Kidney (tissue), 22 donors: ENCODE results near the gene BAK1. TPM values are rescaled to one million over a fixed set of nuclear protein-coding genes. Genes with fewer than 3 reads are reported as not detected.

Source experiments
- DNase-seq, 5 donors: peaks; one replicate each; pipeline ENCODE4 v3.0.0-alpha.2; 2013 to 2020
- FAIRE-seq: peaks from 2 replicates; lab custom pipeline; 2012; peaks lifted over from hg19 to GRCh38; lab: Jason Lieb, UNC
- H3K27ac ChIP-seq, 2 donors: one replicate each; pipeline ENCODE4 v1.7.0; 2013; ENCODE audit warnings: low read depth in 2 of 2, low read length in 2 of 2, inconsistent platforms in 1 of 2
- H3K27me3 ChIP-seq: one replicate; pipeline ENCODE4 v1.7.1; 2013; ENCODE audit warnings: low read length, inconsistent platforms; ENCODE audit not compliant: control insufficient read depth, insufficient read depth
- H3K36me3 ChIP-seq, 3 donors: one replicate each; pipeline versions ENCODE4 v1.7.0 to v1.7.1; 2013; ENCODE audit warnings: low read length in 3 of 3, control low read depth in 1 of 3, inconsistent platforms in 1 of 3; ENCODE audit not compliant: insufficient read depth in 3 of 3, control insufficient read depth in 2 of 3
- H3K4me1 ChIP-seq, 3 donors: one replicate each; pipeline versions ENCODE4 v1.7.0 to v1.7.1; 2013; ENCODE audit warnings: low read length in 3 of 3, inconsistent platforms in 1 of 3, low read depth in 1 of 3; ENCODE audit not compliant: control insufficient read depth in 2 of 3, insufficient read depth in 2 of 3
- H3K4me3 ChIP-seq, 3 donors: one replicate each; pipeline versions ENCODE4 v1.7.0 to v1.8.1; 2013; ENCODE audit warnings: low read length in 3 of 3, control low read depth in 1 of 3, inconsistent platforms in 1 of 3
- H3K9ac ChIP-seq, 3 donors: one replicate each; pipeline versions ENCODE4 v1.7.0 to v1.7.1; 2013; ENCODE audit warnings: low read length in 3 of 3, control low read depth in 1 of 3, inconsistent platforms in 1 of 3
- H3K9me3 ChIP-seq, 3 donors: one replicate each; pipeline versions ENCODE4 v1.7.0 to v1.7.1; 2013; ENCODE audit warnings: low read length in 3 of 3, control low read depth in 1 of 3, inconsistent platforms in 1 of 3; ENCODE audit not compliant: control insufficient read depth in 2 of 3, insufficient read depth in 1 of 3
- CTCF ChIP-seq: IDR thresholded peaks from 3 replicates; pipeline ENCODE4 v1.5.1; 2012; ENCODE audit warnings: mild to moderate bottlenecking, moderate library complexity, borderline replicate concordance; ENCODE audit not compliant: insufficient read depth; ENCODE audit errors: extremely low read depth
- intact Hi-C: fragments of 100-400 bp; cut with DNase I; formaldehyde crosslinking; loops from one replicate; pipeline ENCODE4 v1.11.1; 2022
- long read RNA-seq, 10 donors: library from polyadenylated mRNA in 1 of 10; unstranded in 1 of 10; transcript quantifications; one replicate each; pipeline ENCODE4 v2.0.0 and lab custom pipeline, GENCODE V29; 2021 to 2026
- polyA plus RNA-seq: library from polyadenylated mRNA; stranded (reverse); fragments of 350-450 nt; fragmentation: Illumina TruSeq; extraction: RNeasy Lipid Tissue Mini Kit (QIAGEN cat#74804); gene quantifications from one replicate; pipeline ENCODE4 v1.2.3, GENCODE V29; 2014; ENCODE audit warnings: low read depth, low replicate concordance; ENCODE audit not compliant: insufficient read depth
- total RNA-seq: library from RNA; stranded (reverse); fragmentation: NEBNext Ultra II Directional; extraction: Animal tissue kit (Norgen Biotek cat#: 25700); gene quantifications from one replicate; pipeline ENCODE4 v1.2.1, GENCODE V29; 2021
- donor health status: control.
- donor health status: control.
- donor health status: control.
- donor health status: control.
- donor health status: control.
- donor health status: DM: yes; HTN: yes; CAD: no.
- donor health status: Normal renal cell carcinoma (clear cell type).

The BAK1 gene
- total RNA-seq (22.3 TPM), polyA plus RNA-seq (26.7 TPM)
- long read RNA-seq, donor 1, partial matches to known transcripts: 0 of 4 reads
- long read RNA-seq, donor 1, other reads (novel, unspliced or antisense): 0 of 4 reads
- long read RNA-seq, donor 2, transcript BAK1-202 (6 exons, 2,136 nt): major isoform, 8 of 8 reads
- long read RNA-seq, donor 2, partial matches to known transcripts: 0 of 8 reads
- long read RNA-seq, donor 2, other reads (novel, unspliced or antisense): 0 of 8 reads
- long read RNA-seq, donor 3, transcript BAK1-202 (6 exons, 2,136 nt): major isoform, 10 of 16 reads
- long read RNA-seq, donor 3, partial matches to known transcripts: 6 of 16 reads
- long read RNA-seq, donor 3, other reads (novel, unspliced or antisense): 0 of 16 reads
- long read RNA-seq, donor 4, transcript BAK1-202 (6 exons, 2,136 nt): major isoform, 9 of 9 reads
- long read RNA-seq, donor 4, partial matches to known transcripts: 0 of 9 reads
- long read RNA-seq, donor 4, other reads (novel, unspliced or antisense): 0 of 9 reads
- long read RNA-seq, donor 5, partial matches to known transcripts: 0 of 3 reads
- long read RNA-seq, donor 5, other reads (novel, unspliced or antisense): 0 of 3 reads
- long read RNA-seq, donor 6, partial matches to known transcripts: 8 of 12 reads
- long read RNA-seq, donor 6, other reads (novel, unspliced or antisense): 0 of 12 reads
- long read RNA-seq, donor 7, transcript BAK1-202 (6 exons, 2,136 nt): major isoform, 32 of 56 reads
- long read RNA-seq, donor 7, partial matches to known transcripts: 6 of 56 reads
- long read RNA-seq, donor 7, other reads (novel, unspliced or antisense): 18 of 56 reads
- long read RNA-seq, donor 8, transcript BAK1-202 (6 exons, 2,136 nt): major isoform, 7 of 7 reads
- long read RNA-seq, donor 8, partial matches to known transcripts: 0 of 7 reads
- long read RNA-seq, donor 8, other reads (novel, unspliced or antisense): 0 of 7 reads
- long read RNA-seq, donor 9, transcript BAK1-202 (6 exons, 2,136 nt): major isoform, 8 of 8 reads
- long read RNA-seq, donor 9, partial matches to known transcripts: 0 of 8 reads
- long read RNA-seq, donor 9, other reads (novel, unspliced or antisense): 0 of 8 reads
- long read RNA-seq, donor 10, partial matches to known transcripts: 0 of 4 reads
- long read RNA-seq, donor 10, other reads (novel, unspliced or antisense): 0 of 4 reads

GRCh38 chr6:33579828-33580714 lies at the start of gene BAK1:
BAK1 (minus strand) TSS chr6:33580276; CDS start chr6:33577604, 2,672 bp downstream.
- DNase-seq: peak; percentile 94 to 97 (median 96)
- peak within 1 kb of the TSS; percentile 72 to 91 (median 88) for H3K4me3 ChIP-seq
- peaks cover 0 to 11% (median 6%) of the 10 kb centered on the region in 3 donors for H3K36me3 ChIP-seq
- no peak for FAIRE-seq
- H3K9ac ChIP-seq: peak within 1 kb of the TSS; percentile 33 to 96 (median 84)
- H3K27ac ChIP-seq: peak within 1 kb of the TSS; percentile 78 to 80
- no peaks in the 10 kb centered on the region for H3K9me3 ChIP-seq
- TF ChIP-seq CTCF: peak; percentile 46
- H3K27me3 ChIP-seq: no peaks in the 10 kb centered on the region
- intact Hi-C loops: loop anchor here (10.0 kb wide), 1 partner anchor 115 kb away; no protein-coding TSS in a partner anchor
- H3K4me1 ChIP-seq: peaks cover 0 to 13% (median 6%) of the 10 kb centered on the region in 3 donors

GRCh38 chr6:33628401-33628964 lies 48.4 kb upstream of the BAK1 start:
- Histone ChIP-seq H3K27ac (no peak overlapping the region), H3K9ac (no peak overlapping the region), H3K27me3 (no peaks in the 10 kb centered on the region), H3K36me3 (no peaks in the 10 kb centered on the region), H3K9me3 (no peaks in the 10 kb centered on the region), H3K4me1 (peaks cover 0 to 7% (median 2%) of the 10 kb centered on the region in 3 donors), H3K4me3 (no peak overlapping the region)
- no peak for FAIRE-seq
- intact Hi-C loops: no loop called here
- no peak for TF ChIP-seq CTCF
- DNase-seq: peak in 1 of 5 donors; percentile 50

GRCh38 chr6:33627876-33628275 lies 47.8 kb upstream of the BAK1 start:
- Histone ChIP-seq H3K4me1 (peaks cover 0 to 9% (median 2%) of the 10 kb centered on the region in 3 donors), H3K27ac (no peak overlapping the region)
- peak in 1 of 5 donors; percentile 61 for DNase-seq

More at GRCh38 chr6:33627876-33628275, 47.8 kb upstream of the BAK1 start:
- TF ChIP-seq CTCF: no peak
- intact Hi-C loops: no loop called here
- H3K27me3 ChIP-seq: no peaks in the 10 kb centered on the region
- no peak for FAIRE-seq
- no peak overlapping the region for H3K9ac ChIP-seq
- no peaks in the 10 kb centered on the region for H3K9me3 ChIP-seq
- H3K4me3 ChIP-seq: no peak overlapping the region
- H3K36me3 ChIP-seq: no peaks in the 10 kb centered on the region
